ENCODE data around the gene HLA-DQA1.

Gene HLA-DQA1

DNA sequence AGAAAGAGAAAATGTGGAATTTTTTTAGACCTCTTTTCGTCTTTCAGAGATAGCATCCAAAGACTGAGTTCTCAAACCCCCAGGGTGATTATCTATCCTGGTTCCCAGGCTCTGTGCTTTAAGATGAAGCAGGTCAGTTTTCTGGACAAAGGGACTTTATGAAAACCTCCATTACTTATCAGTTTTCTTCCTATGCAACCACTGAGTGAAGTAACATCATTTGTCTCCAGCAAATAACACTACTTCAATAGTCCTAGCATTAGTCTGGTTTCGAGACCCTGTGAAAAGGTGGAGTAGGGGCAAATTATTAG, 29.3 kb upstream of the HLA-DQA1 start:
- intact Hi-C loops (cut with DNase I; ENCODE audit: low total_unique reads): loop anchor here (5.0 kb wide), 1 partner anchor 966 kb away; no protein-coding TSS in a partner anchor

DNA sequence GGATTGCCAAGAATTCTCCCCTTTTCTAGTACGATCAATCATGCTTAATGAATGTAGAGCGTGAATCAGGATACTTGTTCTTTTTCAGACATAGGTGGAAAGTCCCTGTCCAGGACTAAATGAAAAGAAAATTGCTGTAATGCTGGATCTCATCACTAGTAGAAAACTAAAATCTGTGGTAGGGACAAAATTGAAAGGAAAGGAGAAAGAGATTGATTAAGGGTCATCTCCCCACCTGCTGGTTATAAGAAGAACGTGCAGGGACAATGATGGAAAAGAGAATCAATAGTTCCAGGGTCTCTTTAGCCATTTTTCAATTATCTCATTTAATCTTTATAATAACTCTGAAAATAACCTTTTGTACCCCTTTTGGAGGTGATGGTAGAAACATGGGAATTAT, 28.8 kb upstream of the HLA-DQA1 start:
- no peaks in the 10 kb centered on the region for H3K9me3 ChIP-seq
- no peaks in the 10 kb centered on the region for H3K36me3 ChIP-seq
- TF ChIP-seq, protein P1, sequence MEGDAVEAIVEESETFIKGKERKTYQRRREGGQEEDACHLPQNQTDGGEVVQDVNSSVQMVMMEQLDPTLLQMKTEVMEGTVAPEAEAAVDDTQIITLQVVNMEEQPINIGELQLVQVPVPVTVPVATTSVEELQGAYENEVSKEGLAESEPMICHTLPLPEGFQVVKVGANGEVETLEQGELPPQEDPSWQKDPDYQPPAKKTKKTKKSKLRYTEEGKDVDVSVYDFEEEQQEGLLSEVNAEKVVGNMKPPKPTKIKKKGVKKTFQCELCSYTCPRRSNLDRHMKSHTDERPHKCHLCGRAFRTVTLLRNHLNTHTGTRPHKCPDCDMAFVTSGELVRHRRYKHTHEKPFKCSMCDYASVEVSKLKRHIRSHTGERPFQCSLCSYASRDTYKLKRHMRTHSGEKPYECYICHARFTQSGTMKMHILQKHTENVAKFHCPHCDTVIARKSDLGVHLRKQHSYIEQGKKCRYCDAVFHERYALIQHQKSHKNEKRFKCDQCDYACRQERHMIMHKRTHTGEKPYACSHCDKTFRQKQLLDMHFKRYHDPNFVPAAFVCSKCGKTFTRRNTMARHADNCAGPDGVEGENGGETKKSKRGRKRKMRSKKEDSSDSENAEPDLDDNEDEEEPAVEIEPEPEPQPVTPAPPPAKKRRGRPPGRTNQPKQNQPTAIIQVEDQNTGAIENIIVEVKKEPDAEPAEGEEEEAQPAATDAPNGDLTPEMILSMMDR (IDR thresholded peaks at IDR 0.05): no peak
- no peak overlapping the region for H3K4me3 ChIP-seq
- intact Hi-C loops (cut with DNase I; ENCODE audit: low total_unique reads): loop anchor here (5.0 kb wide), 1 partner anchor 966 kb away; no protein-coding TSS in a partner anchor
- no peak overlapping the region for H3K27ac ChIP-seq
- no peaks in the 10 kb centered on the region for H3K4me1 ChIP-seq
- H3K27me3 ChIP-seq: no peaks in the 10 kb centered on the region
- DNase-seq: no peak

More for the DNA sequence above, 29.3 kb upstream of the HLA-DQA1 start:
- H3K27me3 ChIP-seq: no peaks in the 10 kb centered on the region
- no peak overlapping the region for H3K27ac ChIP-seq
- TF ChIP-seq, protein P1 (IDR thresholded peaks at IDR 0.05): no peak
- no peaks in the 10 kb centered on the region for H3K4me1 ChIP-seq
- no peaks in the 10 kb centered on the region for H3K9me3 ChIP-seq
- DNase-seq: no peak
- no peak overlapping the region for H3K4me3 ChIP-seq
- H3K36me3 ChIP-seq: no peaks in the 10 kb centered on the region

DNA sequence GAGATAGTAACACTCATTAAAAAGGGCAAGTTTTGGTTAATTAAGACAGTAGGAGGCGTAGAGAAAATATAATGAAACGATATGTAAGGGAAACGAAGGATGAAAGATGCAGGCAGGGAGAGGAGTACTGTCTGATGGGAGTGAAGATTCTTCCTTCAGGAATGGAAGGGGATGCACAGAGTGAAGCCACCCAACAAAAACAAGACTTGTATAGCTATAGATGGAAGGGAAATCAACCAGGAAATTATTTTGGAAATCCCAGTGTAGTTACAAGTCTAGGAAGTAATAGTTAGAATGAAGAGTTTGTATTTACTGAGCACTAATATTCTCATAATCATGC, 27.8 kb upstream of the HLA-DQA1 start:
- intact Hi-C loops (cut with DNase I; ENCODE audit: low total_unique reads): loop anchor here (5.0 kb wide), 1 partner anchor 967 kb away; no protein-coding TSS in a partner anchor
- no peak overlapping the region for H3K27ac ChIP-seq
- H3K4me1 ChIP-seq: no peaks in the 10 kb centered on the region

DNA sequence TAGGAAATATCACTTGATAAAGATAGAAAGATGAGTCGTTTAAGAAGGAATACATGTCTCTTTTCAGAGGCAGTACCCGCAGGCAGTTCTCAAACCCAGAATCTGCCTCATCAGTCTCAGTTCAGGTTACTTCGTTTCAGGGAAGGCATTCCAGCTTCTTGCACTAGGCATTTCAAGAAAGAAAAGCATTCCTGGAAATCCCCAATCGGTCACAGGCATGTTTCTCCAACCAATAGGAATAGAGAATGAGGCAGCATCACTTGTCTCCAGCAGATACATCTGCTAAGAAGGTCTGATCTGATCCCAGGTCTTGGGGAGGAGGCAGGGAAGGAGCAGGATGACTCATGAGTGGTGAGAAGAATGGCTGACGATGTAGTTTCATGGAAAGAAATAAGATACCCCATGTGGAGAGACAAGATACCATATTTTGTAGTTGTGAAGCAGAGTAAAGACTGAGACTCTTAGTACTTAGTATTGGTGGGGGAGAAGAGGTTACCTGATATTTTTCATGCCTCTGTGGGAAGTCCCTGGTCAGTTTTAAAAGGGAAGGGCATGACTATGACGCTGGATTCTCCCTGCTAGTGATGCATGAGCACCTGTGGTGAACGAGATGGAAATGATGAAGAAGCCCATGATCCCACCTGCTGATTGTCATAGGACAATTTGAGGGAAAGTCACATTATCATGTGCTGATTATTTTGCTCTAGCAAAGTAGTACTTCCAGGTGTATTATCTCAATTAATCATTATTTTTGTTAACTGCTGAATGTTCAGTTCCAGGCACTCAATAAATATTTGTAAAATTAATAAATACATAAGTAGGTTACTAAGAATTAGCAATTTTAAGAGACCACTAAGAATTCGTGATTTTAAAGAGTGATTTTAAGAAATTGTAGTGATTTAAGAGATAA, 27.2 kb upstream of the HLA-DQA1 start:
- Histone ChIP-seq H3K4me3 (no peak overlapping the region), H3K27ac (no peak overlapping the region), H3K9me3 (no peaks in the 10 kb centered on the region), H3K36me3 (no peaks in the 10 kb centered on the region), H3K4me1 (no peaks in the 10 kb centered on the region), H3K27me3 (no peaks in the 10 kb centered on the region)
- peak in 1 of 2 donors; percentile 19 for DNase-seq
- intact Hi-C loops (cut with DNase I; ENCODE audit: low total_unique reads): loop anchor here (5.0 kb wide), 1 partner anchor 968 kb away; no protein-coding TSS in a partner anchor
- TF ChIP-seq, protein P1 (IDR thresholded peaks at IDR 0.05): no peak

More for the DNA sequence above, 27.8 kb upstream of the HLA-DQA1 start:
- H3K9me3 ChIP-seq: no peaks in the 10 kb centered on the region
- TF ChIP-seq, protein P1 (IDR thresholded peaks at IDR 0.05): no peak
- H3K36me3 ChIP-seq: no peaks in the 10 kb centered on the region
- no peaks in the 10 kb centered on the region for H3K27me3 ChIP-seq
- DNase-seq: no peak
- no peak overlapping the region for H3K4me3 ChIP-seq

DNA sequence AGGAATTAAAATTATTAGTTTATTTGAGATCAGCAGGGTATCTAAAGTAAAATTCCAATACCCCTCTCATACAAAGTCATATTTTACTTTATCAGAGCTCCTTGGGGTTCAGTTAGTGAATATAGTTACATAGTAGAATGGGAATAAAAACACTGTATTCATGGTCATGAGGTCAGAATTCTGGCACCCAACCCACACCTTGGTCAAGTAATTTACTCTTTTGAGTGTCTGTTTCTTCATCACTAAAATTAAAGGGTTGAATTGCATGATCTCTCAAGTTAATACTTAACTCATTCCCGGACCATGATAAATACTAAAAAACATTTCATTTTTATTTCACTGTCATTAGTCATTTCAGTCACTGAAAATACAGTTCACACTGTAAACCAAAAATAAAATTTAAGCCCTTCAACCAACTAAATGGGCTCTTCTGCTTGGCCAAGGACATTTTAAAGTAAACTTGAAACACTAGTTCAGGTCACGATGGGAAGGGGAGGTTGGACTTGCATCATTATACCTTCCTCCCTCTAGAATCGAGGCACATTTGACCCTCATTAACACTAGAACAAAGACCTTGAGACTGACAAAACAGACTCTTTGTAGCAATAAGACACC, 26.4 kb upstream of the HLA-DQA1 start:
- no peaks in the 10 kb centered on the region for H3K9me3 ChIP-seq
- no peak overlapping the region for H3K27ac ChIP-seq
- H3K4me1 ChIP-seq: no peaks in the 10 kb centered on the region
- intact Hi-C loops (cut with DNase I; ENCODE audit: low total_unique reads): no loop called here
- no peak for DNase-seq
- TF ChIP-seq, protein P1 (IDR thresholded peaks at IDR 0.05): no peak
- H3K27me3 ChIP-seq: no peaks in the 10 kb centered on the region
- no peaks in the 10 kb centered on the region for H3K36me3 ChIP-seq
- no peak overlapping the region for H3K4me3 ChIP-seq
